Tibial nerve (tissue), 4 donors: ENCODE data around the gene DPEP3.

Experiments used
- EP300 ChIP-seq, 2 donors: sonication (generic); formaldehyde crosslinking; IDR thresholded peaks; one replicate each; pipeline ENCODE4 v1.6.1; 2017; ENCODE audit warnings: antibody characterized with exemption in 2 of 2, mild to moderate bottlenecking in 1 of 2
- TF ChIP-seq, protein P1 (sequence below), 5 experiments: fragments of 200-600 bp in 3 of 5; fragments of 450-650 bp in 2 of 5; sonication (generic) in 3 of 5; IDR thresholded peaks; one replicate each; pipeline ENCODE4 v1.5.1; 2016 to 2019; ENCODE audit warnings: antibody characterized with exemption in 5 of 5, mild to moderate bottlenecking in 3 of 5, moderate library complexity in 2 of 5

DNA sequence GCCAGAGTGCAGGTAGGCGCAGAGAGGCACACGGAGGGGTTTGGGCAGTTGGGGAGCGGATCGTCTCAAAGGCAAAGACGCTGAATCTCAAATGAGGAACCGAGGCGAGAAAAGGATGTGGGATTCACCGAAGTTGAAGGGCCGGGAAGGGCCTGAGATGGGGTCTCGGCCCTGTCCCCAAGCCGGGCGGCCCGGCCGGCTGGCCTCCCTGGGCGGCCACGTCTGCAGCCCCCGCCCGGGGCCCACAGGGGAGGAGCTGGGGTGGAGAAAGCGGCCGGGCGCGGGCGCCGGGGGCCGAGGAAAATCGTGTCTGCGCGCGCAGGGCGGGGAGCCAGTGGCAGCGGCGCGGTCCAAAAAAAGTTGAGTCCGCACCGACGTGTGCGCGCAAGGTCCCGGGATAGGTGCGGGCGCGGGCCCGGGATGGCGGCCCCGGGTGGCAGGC is 12.3 kb downstream of the DPEP3 start:
- TF ChIP-seq EP300 (IDR thresholded peaks at IDR 0.05), result no peak
- TF ChIP-seq, protein P1, sequence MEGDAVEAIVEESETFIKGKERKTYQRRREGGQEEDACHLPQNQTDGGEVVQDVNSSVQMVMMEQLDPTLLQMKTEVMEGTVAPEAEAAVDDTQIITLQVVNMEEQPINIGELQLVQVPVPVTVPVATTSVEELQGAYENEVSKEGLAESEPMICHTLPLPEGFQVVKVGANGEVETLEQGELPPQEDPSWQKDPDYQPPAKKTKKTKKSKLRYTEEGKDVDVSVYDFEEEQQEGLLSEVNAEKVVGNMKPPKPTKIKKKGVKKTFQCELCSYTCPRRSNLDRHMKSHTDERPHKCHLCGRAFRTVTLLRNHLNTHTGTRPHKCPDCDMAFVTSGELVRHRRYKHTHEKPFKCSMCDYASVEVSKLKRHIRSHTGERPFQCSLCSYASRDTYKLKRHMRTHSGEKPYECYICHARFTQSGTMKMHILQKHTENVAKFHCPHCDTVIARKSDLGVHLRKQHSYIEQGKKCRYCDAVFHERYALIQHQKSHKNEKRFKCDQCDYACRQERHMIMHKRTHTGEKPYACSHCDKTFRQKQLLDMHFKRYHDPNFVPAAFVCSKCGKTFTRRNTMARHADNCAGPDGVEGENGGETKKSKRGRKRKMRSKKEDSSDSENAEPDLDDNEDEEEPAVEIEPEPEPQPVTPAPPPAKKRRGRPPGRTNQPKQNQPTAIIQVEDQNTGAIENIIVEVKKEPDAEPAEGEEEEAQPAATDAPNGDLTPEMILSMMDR (IDR thresholded peaks at IDR 0.05), result no peak
